Suprapubic skin (tissue), 4 donors: ENCODE measurements around the gene CDKN2B-AS1. TPM values are rescaled to one million over a fixed set of nuclear protein-coding genes. Genes with fewer than 3 reads are reported as not detected.

Experiments used
- DNase-seq, 2 donors: peaks; one replicate each; pipeline ENCODE4 v3.0.0-alpha.2; 2019; ENCODE audit warnings: low spot score in 2 of 2
- H3K27ac ChIP-seq: fragments of 200-600 bp; sonication (generic); one replicate; pipeline ENCODE4 v1.5.1; 2019
- H3K27me3 ChIP-seq: fragments of 200-600 bp; sonication (generic); one replicate; pipeline ENCODE4 v1.5.1; 2019
- H3K36me3 ChIP-seq: fragments of 200-600 bp; sonication (generic); one replicate; pipeline ENCODE4 v1.5.1; 2019
- H3K4me1 ChIP-seq: fragments of 200-600 bp; sonication (generic); one replicate; pipeline ENCODE4 v1.5.1; 2019
- H3K4me3 ChIP-seq: fragments of 200-600 bp; sonication (generic); one replicate; pipeline ENCODE4 v1.5.1; 2019; ENCODE audit warnings: mild to moderate bottlenecking
- H3K9me3 ChIP-seq: fragments of 200-600 bp; sonication (generic); one replicate; pipeline ENCODE4 v1.5.1; 2019
- EP300 ChIP-seq: sonication (generic); formaldehyde crosslinking; IDR thresholded peaks from one replicate; pipeline ENCODE4 v1.6.1; 2017; ENCODE audit warnings: antibody characterized with exemption
- POLR2A ChIP-seq, 2 donors: fragments of 450-650 bp; IDR thresholded peaks; one replicate each; pipeline ENCODE4 v1.6.1; 2017; ENCODE audit warnings: antibody characterized with exemption in 2 of 2, mild to moderate bottlenecking in 2 of 2, moderate library complexity in 2 of 2
- POLR2AphosphoS5 ChIP-seq, 3 donors: sonication (generic); formaldehyde crosslinking; IDR thresholded peaks; one replicate each; pipeline ENCODE4 v1.6.1; 2017; ENCODE audit warnings: antibody characterized with exemption in 3 of 3
- WGBS: methylation state at CpG from one replicate; pipeline ENCODE4 v1.1.5; 2018; 5-methylcytosine and 5-hydroxymethylcytosine counted together
- total RNA-seq, 4 donors: library from RNA; depleted of rRNA; stranded (reverse); fragments of >200 nt; gene quantifications; one replicate each; pipeline ENCODE4 v1.1.0, GENCODE V29; 2016
- TF ChIP-seq, protein P1 (sequence below), 2 donors: fragments of 200-600 bp in 1 of 2; fragments of 450-650 bp in 1 of 2; sonication (generic) in 1 of 2; IDR thresholded peaks; one replicate each; pipeline ENCODE4 v1.5.1; 2016 to 2019; ENCODE audit warnings: antibody characterized with exemption in 2 of 2, mild to moderate bottlenecking in 1 of 2, moderate library complexity in 1 of 2

CDKN2B-AS1 gene
- total RNA-seq, 4 donors from 2014 or later: 0.59 TPM; not detected in 3

DNA sequence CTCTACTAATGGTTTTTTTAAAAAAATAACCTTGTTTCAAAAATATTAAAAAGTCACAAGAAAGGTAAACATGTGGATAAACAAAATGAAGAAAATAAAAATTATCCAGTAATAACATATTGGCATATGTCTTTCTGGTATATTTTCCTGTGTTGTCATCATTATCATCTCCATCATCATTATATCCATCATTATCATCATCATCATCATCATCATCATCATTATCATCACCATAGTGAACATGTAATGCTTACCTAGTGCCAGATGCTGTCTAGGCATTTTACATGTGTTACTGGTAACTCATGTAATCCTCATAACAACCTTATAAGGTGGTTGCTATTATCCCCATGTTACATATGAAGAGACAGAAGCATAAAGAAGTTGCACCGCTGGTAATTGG, 126.0 kb downstream of the CDKN2B-AS1 start:
- Histone ChIP-seq H3K4me1 (peaks cover 21% of the 10 kb centered on the region), H3K36me3 (no peaks in the 10 kb centered on the region), H3K27ac (no peak overlapping the region), H3K27me3 (no peaks in the 10 kb centered on the region), H3K4me3 (no peak overlapping the region), H3K9me3 (no peaks in the 10 kb centered on the region)
- DNase-seq: no peak
- no peak for TF ChIP-seq POLR2AphosphoS5 (IDR thresholded peaks at IDR 0.05)
- TF ChIP-seq, protein P1, sequence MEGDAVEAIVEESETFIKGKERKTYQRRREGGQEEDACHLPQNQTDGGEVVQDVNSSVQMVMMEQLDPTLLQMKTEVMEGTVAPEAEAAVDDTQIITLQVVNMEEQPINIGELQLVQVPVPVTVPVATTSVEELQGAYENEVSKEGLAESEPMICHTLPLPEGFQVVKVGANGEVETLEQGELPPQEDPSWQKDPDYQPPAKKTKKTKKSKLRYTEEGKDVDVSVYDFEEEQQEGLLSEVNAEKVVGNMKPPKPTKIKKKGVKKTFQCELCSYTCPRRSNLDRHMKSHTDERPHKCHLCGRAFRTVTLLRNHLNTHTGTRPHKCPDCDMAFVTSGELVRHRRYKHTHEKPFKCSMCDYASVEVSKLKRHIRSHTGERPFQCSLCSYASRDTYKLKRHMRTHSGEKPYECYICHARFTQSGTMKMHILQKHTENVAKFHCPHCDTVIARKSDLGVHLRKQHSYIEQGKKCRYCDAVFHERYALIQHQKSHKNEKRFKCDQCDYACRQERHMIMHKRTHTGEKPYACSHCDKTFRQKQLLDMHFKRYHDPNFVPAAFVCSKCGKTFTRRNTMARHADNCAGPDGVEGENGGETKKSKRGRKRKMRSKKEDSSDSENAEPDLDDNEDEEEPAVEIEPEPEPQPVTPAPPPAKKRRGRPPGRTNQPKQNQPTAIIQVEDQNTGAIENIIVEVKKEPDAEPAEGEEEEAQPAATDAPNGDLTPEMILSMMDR (IDR thresholded peaks at IDR 0.05): no peak
- no peak for TF ChIP-seq POLR2A (IDR thresholded peaks at IDR 0.05)
- TF ChIP-seq EP300: no peak
- 69% methylated on average over 1 of the region's 1 CpG for WGBS

DNA sequence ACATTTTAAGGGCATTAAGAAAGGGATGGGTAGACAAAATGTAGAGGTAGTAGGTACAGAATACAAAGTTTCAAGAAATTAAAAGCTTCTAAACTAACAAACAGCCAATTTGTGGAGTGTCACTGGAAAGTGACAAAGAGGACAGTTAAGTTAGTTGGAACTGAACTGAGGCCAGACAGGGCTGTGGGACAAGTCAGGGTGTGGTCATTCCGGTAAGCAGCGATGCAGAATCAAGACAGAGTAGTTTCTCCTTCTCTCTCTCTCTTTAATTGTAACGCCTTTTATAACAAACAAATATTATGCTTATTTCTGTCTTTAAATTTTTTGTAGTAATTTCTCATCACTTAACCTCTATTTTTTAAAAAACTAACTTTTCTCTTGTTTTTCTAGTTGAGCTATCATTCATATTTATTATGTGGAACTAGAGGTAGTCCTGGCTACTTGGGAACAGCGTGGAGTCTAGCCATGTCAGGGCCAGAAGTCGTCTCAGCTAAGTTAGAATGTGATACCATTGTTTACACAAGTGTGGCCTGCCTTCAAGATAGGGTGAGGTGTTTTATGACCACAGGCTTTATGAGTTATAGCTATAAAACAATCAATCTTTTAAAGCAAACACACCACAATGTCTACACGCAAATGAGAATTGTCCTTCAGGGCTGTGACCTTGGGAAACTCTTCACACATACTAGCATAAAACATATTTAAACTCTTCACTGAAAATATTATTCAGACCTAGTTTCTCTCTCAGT, 129.8 kb downstream of the CDKN2B-AS1 start:
- TF ChIP-seq, protein P1 (IDR thresholded peaks at IDR 0.05): no peak
- TF ChIP-seq POLR2AphosphoS5 (IDR thresholded peaks at IDR 0.05) (no peak), POLR2A (IDR thresholded peaks at IDR 0.05) (no peak), EP300 (no peak)
- 56% methylated on average over 6 of the region's 6 CpGs for WGBS
- no peak overlapping the region for H3K27ac ChIP-seq
- no peaks in the 10 kb centered on the region for H3K4me1 ChIP-seq
- no peaks in the 10 kb centered on the region for H3K27me3 ChIP-seq
- no peaks in the 10 kb centered on the region for H3K36me3 ChIP-seq
- no peaks in the 10 kb centered on the region for H3K9me3 ChIP-seq
- no peak for DNase-seq
- H3K4me3 ChIP-seq: no peak overlapping the region

DNA sequence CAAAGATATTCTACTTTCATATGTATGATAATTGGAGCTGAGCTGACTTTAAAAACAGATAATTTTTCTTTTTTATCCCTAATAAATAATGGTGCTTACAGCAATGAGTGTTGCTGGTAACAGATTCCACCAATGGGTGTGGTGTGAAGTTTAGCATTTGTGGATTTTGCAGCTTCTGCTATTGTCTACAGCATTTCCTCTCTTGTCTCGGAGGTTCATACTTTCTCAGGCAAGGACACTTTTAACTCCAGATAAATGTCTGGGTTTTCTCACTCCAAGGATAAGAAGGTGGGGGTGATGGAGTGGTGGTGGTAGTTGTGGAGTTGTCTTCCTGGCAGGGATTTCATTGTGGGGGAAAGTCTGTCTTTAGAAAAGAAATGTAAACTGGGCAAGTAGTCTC, 134.5 kb downstream of the CDKN2B-AS1 start:
- WGBS: 37% methylated on average over 1 of the region's 1 CpG
- no peaks in the 10 kb centered on the region for H3K27me3 ChIP-seq
- H3K4me3 ChIP-seq: no peak overlapping the region
- TF ChIP-seq, protein P1 (IDR thresholded peaks at IDR 0.05): no peak
- TF ChIP-seq EP300: no peak
- TF ChIP-seq POLR2AphosphoS5 (IDR thresholded peaks at IDR 0.05): no peak
- TF ChIP-seq POLR2A (IDR thresholded peaks at IDR 0.05): no peak
- H3K4me1 ChIP-seq: no peaks in the 10 kb centered on the region
- no peak for DNase-seq
- no peaks in the 10 kb centered on the region for H3K9me3 ChIP-seq
- H3K27ac ChIP-seq: no peak overlapping the region
- no peaks in the 10 kb centered on the region for H3K36me3 ChIP-seq

DNA sequence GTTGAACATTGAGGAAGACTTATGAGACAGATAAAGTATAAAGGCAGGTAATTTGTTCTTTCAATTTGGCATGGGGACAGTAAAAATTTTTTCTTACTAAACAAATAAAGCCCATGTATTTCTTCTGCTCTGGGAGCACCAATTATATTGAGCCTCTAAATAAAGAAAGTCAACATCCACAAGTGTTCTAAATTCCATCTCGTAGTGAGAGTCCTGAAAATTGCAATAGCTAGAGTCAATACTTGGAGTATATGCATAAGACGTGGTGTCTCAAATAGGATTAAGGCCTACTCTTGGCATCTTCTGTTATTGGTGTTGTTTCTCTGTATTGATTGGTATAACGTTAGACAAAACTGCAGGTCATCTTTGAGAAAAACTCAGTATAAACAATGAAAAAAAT, 135.0 kb downstream of the CDKN2B-AS1 start:
- no peak for DNase-seq
- no peak overlapping the region for H3K4me3 ChIP-seq
- H3K27me3 ChIP-seq: no peaks in the 10 kb centered on the region
- no peak overlapping the region for H3K27ac ChIP-seq
- H3K36me3 ChIP-seq: no peaks in the 10 kb centered on the region
- WGBS: 95% methylated on average over 3 of the region's 3 CpGs
- H3K4me1 ChIP-seq: no peaks in the 10 kb centered on the region
- no peaks in the 10 kb centered on the region for H3K9me3 ChIP-seq
- TF ChIP-seq, protein P1 (IDR thresholded peaks at IDR 0.05): no peak
- TF ChIP-seq POLR2AphosphoS5 (IDR thresholded peaks at IDR 0.05): no peak
- no peak for TF ChIP-seq EP300
- TF ChIP-seq POLR2A (IDR thresholded peaks at IDR 0.05): no peak

DNA sequence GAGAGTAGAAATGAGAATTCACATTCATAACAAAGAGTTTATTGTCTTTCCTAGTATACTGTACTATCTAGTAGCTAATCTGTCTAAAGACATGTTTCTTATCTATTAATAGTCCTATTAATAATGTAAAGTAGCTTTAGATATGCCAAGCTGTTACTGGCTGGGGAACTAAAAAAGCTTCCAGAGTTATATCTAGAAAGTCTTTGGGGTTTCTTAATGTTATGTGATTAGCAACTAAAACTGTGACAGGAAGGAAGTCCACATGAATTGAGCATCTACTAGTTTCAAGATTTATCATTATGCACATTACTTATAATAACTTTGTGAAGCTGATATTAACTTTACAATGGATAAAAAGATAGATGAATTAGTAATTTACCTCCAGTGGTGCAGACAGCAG, 137.2 kb downstream of the CDKN2B-AS1 start:
- TF ChIP-seq EP300 (no peak), POLR2AphosphoS5 (IDR thresholded peaks at IDR 0.05) (no peak), POLR2A (IDR thresholded peaks at IDR 0.05) (no peak)
- TF ChIP-seq, protein P1 (IDR thresholded peaks at IDR 0.05): no peak
- no peaks in the 10 kb centered on the region for H3K36me3 ChIP-seq
- no peaks in the 10 kb centered on the region for H3K27me3 ChIP-seq
- no peaks in the 10 kb centered on the region for H3K9me3 ChIP-seq
- no peak for DNase-seq
- no peak overlapping the region for H3K4me3 ChIP-seq
- H3K27ac ChIP-seq: no peak overlapping the region
- peaks cover 3% of the 10 kb centered on the region for H3K4me1 ChIP-seq
